Measurements from ENCODE around the gene ZNF284. TPM values are rescaled to one million over a fixed set of nuclear protein-coding genes. Genes with fewer than 3 reads are reported as not detected.

ZNF284 gene
- total RNA-seq, 1 experiment from 2014 or later, result 2.6 TPM

GRCh38 chr19:44061038-44061437 is 10.9 kb upstream of the ZNF284 start:
- no peaks in the 10 kb centered on the region for H4K20me1 ChIP-seq (ENCODE audit: control insufficient read depth, insufficient read depth, insufficient read length)
- H3K79me1 ChIP-seq (ENCODE audit: insufficient read depth, low read depth, low read length, poor library complexity, severe bottlenecking), result no peaks in the 10 kb centered on the region
- no peak overlapping the region for H3K56ac ChIP-seq (ENCODE audit: insufficient read length, low read depth, low read length)
- no peak overlapping the region for H4K5ac ChIP-seq (ENCODE audit: insufficient read length, low read depth, low read length)
- no peaks in the 10 kb centered on the region for H3K23me2 ChIP-seq (ENCODE audit: insufficient read length, low read depth, low read length, poor library complexity, severe bottlenecking)
- H3K79me2 ChIP-seq (ENCODE audit: insufficient read depth, low read length), result no peaks in the 10 kb centered on the region
- no peak overlapping the region for H2AK5ac ChIP-seq (ENCODE audit: insufficient read length, low read length)
- Mint-ChIP-seq H3K27me3 (ENCODE audit: low read depth) (no peaks in the 10 kb centered on the region), H3K36me3 (ENCODE audit: insufficient read depth in 1 of 3, low read depth in 3 of 3) (peaks cover 83 to 91% (median 89%) of the 10 kb centered on the region in 3 experiments), H3K4me3 (no peak overlapping the region), H3K4me1 (no peaks in the 10 kb centered on the region), H3K9me3 (peaks cover 5 to 25% of the 10 kb centered on the region in 2 experiments), H3K27ac (no peak overlapping the region)
- no peak overlapping the region for H3K18ac ChIP-seq (ENCODE audit: insufficient read length, low read depth, low read length)
- no peaks in the 10 kb centered on the region for H3K27me3 ChIP-seq (ENCODE audit: insufficient read depth, low read length)
- no peak overlapping the region for H3K9ac ChIP-seq (ENCODE audit: extremely low read depth, insufficient read length, low read length)
- no peak overlapping the region for H2BK5ac ChIP-seq (ENCODE audit: insufficient read length, low read length)
- no peak overlapping the region for H2BK15ac ChIP-seq (ENCODE audit: low read depth, low read length)
- no peak for TF ChIP-seq CTCF (conservative IDR thresholded peaks at IDR 0.05)
- H2BK20ac ChIP-seq (ENCODE audit: low read depth, low read length, poor library complexity, severe bottlenecking), result no peak overlapping the region
- no peak overlapping the region for H3K4ac ChIP-seq (ENCODE audit: low read depth, low read length)
- H3K9me3 ChIP-seq (ENCODE audit: control insufficient read depth, low read depth, low read length), result peaks cover 6% of the 10 kb centered on the region
- H3T11ph ChIP-seq (ENCODE audit: low read length), result no peak overlapping the region
- H2BK12ac ChIP-seq (ENCODE audit: insufficient read length, low read depth, low read length), result no peak overlapping the region
- H2AFZ ChIP-seq (ENCODE audit: low read length), result no peak overlapping the region
- no peak overlapping the region for H3K14ac ChIP-seq (ENCODE audit: insufficient read depth, low read length)
- no peak overlapping the region for H3K23ac ChIP-seq (ENCODE audit: insufficient read length, low read depth, low read length)
- no peak overlapping the region for H3K4me2 ChIP-seq (ENCODE audit: insufficient read depth, insufficient read length, low read length)
- no peak for DNase-seq
- H4K91ac ChIP-seq (ENCODE audit: insufficient read length, low read depth, low read length), result no peak overlapping the region
- H4K8ac ChIP-seq (replicated peaks; ENCODE audit: insufficient read length, low read depth, low read length), result no peak overlapping the region
- H3K4me1 ChIP-seq (ENCODE audit: insufficient read depth, low read length), result no peaks in the 10 kb centered on the region
- no peak overlapping the region for H3K27ac ChIP-seq (ENCODE audit: insufficient read length, low read depth, low read length)
- WGBS (ENCODE audit: extremely low coverage, insufficient read length, low lambda C conversion rate), result no CpG with 5 or more reads among the region's 1 CpG
- H2BK120ac ChIP-seq (ENCODE audit: low read depth, low read length, poor library complexity, severe bottlenecking), result no peak overlapping the region

Measured in H9 (cell line).